Neural progenitor cell (in vitro differentiated cells): ENCODE results near the gene PPARG.

Experiments used
- EZH2 ChIP-seq: fragments of 200-600 bp; sonication (generic); IDR thresholded peaks from 2 replicates; pipeline ENCODE4 v1.6.1; 2017; ENCODE audit warnings: antibody characterized with exemption, mild to moderate bottlenecking, moderate library complexity
- EZH2phosphoT487 ChIP-seq: fragments of 200-600 bp; sonication (generic); IDR thresholded peaks from 2 replicates; pipeline ENCODE4 v1.6.1; 2017; ENCODE audit warnings: antibody characterized with exemption
- TF ChIP-seq, protein P1 (sequence below): fragments of 200-600 bp; sonication (generic); IDR thresholded peaks from 2 replicates; pipeline ENCODE4 v1.5.1; 2017; ENCODE audit warnings: antibody characterized with exemption, mild to moderate bottlenecking

DNA sequence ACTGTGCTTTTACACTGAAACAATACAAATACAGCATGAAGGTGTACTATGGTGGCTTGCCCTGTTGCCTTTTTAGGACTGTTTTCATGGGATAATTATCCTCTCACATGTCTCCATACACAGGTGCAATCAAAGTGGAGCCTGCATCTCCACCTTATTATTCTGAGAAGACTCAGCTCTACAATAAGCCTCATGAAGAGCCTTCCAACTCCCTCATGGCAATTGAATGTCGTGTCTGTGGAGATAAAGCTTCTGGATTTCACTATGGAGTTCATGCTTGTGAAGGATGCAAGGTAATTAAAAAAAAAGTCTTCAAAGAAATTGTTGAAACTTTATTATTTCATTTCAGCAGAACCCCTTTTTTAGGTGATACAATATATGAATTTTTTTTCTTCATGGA lies 92.3 kb downstream of the PPARG start:
- TF ChIP-seq, protein P1, sequence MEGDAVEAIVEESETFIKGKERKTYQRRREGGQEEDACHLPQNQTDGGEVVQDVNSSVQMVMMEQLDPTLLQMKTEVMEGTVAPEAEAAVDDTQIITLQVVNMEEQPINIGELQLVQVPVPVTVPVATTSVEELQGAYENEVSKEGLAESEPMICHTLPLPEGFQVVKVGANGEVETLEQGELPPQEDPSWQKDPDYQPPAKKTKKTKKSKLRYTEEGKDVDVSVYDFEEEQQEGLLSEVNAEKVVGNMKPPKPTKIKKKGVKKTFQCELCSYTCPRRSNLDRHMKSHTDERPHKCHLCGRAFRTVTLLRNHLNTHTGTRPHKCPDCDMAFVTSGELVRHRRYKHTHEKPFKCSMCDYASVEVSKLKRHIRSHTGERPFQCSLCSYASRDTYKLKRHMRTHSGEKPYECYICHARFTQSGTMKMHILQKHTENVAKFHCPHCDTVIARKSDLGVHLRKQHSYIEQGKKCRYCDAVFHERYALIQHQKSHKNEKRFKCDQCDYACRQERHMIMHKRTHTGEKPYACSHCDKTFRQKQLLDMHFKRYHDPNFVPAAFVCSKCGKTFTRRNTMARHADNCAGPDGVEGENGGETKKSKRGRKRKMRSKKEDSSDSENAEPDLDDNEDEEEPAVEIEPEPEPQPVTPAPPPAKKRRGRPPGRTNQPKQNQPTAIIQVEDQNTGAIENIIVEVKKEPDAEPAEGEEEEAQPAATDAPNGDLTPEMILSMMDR, result no peak
- TF ChIP-seq EZH2 (no peak), EZH2phosphoT487 (no peak)
